HL-60 (cell line): ENCODE data around the gene TPGS1.

Experiments
- DNase-seq, 2 experiments: peaks; one replicate each; pipeline ENCODE4 v3.0.0-alpha.2; 2010 to 2020; ENCODE audit warnings: low read depth in 1 of 2, low spot score in 1 of 2
- H3K27ac ChIP-seq: fragments of 250-450 bp; sonication (Bioruptor Pico); replicated peaks from 2 replicates; pipeline ENCODE4 v1.5.1; 2020; ENCODE audit warnings: mild to moderate bottlenecking, moderate library complexity
- H3K27me3 ChIP-seq: fragments of 250-450 bp; sonication (Bioruptor Pico); 2 replicates; pipeline ENCODE4 v1.5.1; 2021; ENCODE audit warnings: mild to moderate bottlenecking, moderate library complexity; ENCODE audit not compliant: insufficient read depth, poor library complexity, severe bottlenecking
- H3K4me3 ChIP-seq: replicated peaks from 2 replicates; pipeline ENCODE4 v1.5.1; 2011; ENCODE audit warnings: mild to moderate bottlenecking, control low read depth, low read length; ENCODE audit not compliant: insufficient read depth
- CTCF ChIP-seq: IDR thresholded peaks from one replicate; pipeline ENCODE4 v1.5.1; 2011; ENCODE audit warnings: low read length, control low read depth, inconsistent platforms; ENCODE audit not compliant: insufficient read depth
- GABPA ChIP-seq: IDR thresholded peaks from 2 replicates; pipeline ENCODE4 v1.6.1; 2012; ENCODE audit warnings: low read depth
- POLR2AphosphoS5 ChIP-seq: IDR thresholded peaks from 2 replicates; pipeline ENCODE4 v1.6.1; 2012; ENCODE audit warnings: low read depth
- REST ChIP-seq: IDR thresholded peaks from 2 replicates; pipeline ENCODE4 v1.6.1; 2012; ENCODE audit warnings: low read depth; ENCODE audit not compliant: insufficient replicate concordance
- SPI1 ChIP-seq: IDR thresholded peaks from 2 replicates; pipeline ENCODE4 v1.6.1; 2012; ENCODE audit warnings: low read depth, mild to moderate bottlenecking, borderline replicate concordance

The TPGS1 gene

GRCh38 chr19:539429-540030 lies 32.2 kb downstream of the TPGS1 start:
- Histone ChIP-seq H3K27me3 (no peaks in the 10 kb centered on the region), H3K27ac (no peak overlapping the region), H3K4me3 (no peak overlapping the region)
- TF ChIP-seq REST, result no peak
- DNase-seq, result no peak

GRCh38 chr19:540867-541637 lies 33.8 kb downstream of the TPGS1 start:
- TF ChIP-seq GABPA, result no peak
- no peak for TF ChIP-seq SPI1
- no peak for TF ChIP-seq POLR2AphosphoS5
- TF ChIP-seq REST, result no peak
- TF ChIP-seq CTCF, result no peak

GRCh38 chr19:541699-542098 lies 34.4 kb downstream of the TPGS1 start:
- no peak for DNase-seq
- Histone ChIP-seq H3K27ac (no peak overlapping the region), H3K27me3 (no peaks in the 10 kb centered on the region), H3K4me3 (no peak overlapping the region)
- TF ChIP-seq POLR2AphosphoS5, result no peak
- no peak for TF ChIP-seq GABPA
- TF ChIP-seq CTCF, result no peak
- TF ChIP-seq SPI1, result no peak
- no peak for TF ChIP-seq REST

More at GRCh38 chr19:540867-541637, 33.8 kb downstream of the TPGS1 start:
- no peak for DNase-seq
- no peak overlapping the region for H3K27ac ChIP-seq
- H3K27me3 ChIP-seq, result no peaks in the 10 kb centered on the region
- no peak overlapping the region for H3K4me3 ChIP-seq
